Activated naive CD4-positive, alpha-beta T cell treated with anti-CD3 and anti-CD28 coated beads for 36 hours (primary cell): ENCODE results near the gene MIS18A. TPM values are rescaled to one million over a fixed set of nuclear protein-coding genes. Genes with fewer than 3 reads are reported as not detected.

Experiments used
- CTCF ChIA-PET: fragments of 350-600 bp; sonication (Branson Sonifier 250); formaldehyde crosslinking; loops from one replicate; lab custom pipeline; 2021; ENCODE audit warnings: antibody characterized with exemption; lab: Charles Lee
- DNase-seq: peaks from one replicate; pipeline ENCODE4 v3.0.0-alpha.2; 2020
- H3K27ac Mint-ChIP-seq: one replicate; pipeline ENCODE4 v1.8.0; 2021; ENCODE audit warnings: mild to moderate bottlenecking, mixed read lengths
- H3K27me3 Mint-ChIP-seq: one replicate; pipeline ENCODE4 v1.8.0; 2021; ENCODE audit warnings: low read depth, mixed read lengths
- H3K36me3 Mint-ChIP-seq: one replicate; pipeline ENCODE4 v1.8.0; 2021; ENCODE audit warnings: low read depth, mixed read lengths
- H3K4me1 Mint-ChIP-seq: one replicate; pipeline ENCODE4 v1.8.0; 2021; ENCODE audit warnings: low read depth, mixed read lengths
- H3K4me3 Mint-ChIP-seq: one replicate; pipeline ENCODE4 v1.8.0; 2021; ENCODE audit warnings: mild to moderate bottlenecking, moderate library complexity, mixed read lengths
- H3K9me3 Mint-ChIP-seq: one replicate; pipeline ENCODE4 v1.8.0; 2021; ENCODE audit warnings: mixed read lengths
- intact Hi-C: fragments of 100-400 bp; cut with micrococcal nuclease; formaldehyde crosslinking; loops from one replicate; pipeline ENCODE4 v1.15.1; 2023
- total RNA-seq, 2 experiments: library from RNA; stranded (reverse); gene quantifications; one replicate each; pipeline ENCODE4 v1.2.3, GENCODE V29; 2021

Gene MIS18A
- 10 to 100 TPM; 37.4 to 37.8 TPM for total RNA-seq

- CTCF ChIA-PET, result interaction anchor here (0.6 to 0.7 kb wide), 4 partner anchors 193 to 1673 kb away, joined by 3 to 5 read pairs (median 4); no protein-coding TSS in a partner anchor
- peak; percentile 98 for DNase-seq
These were observed at the start of gene MIS18A for GRCh38 chr21:32278518-32279376. MIS18A (minus strand) TSS chr21:32279049; CDS start chr21:32279014, 35 bp downstream.

GRCh38 chr21:32328595-32328994, 49.7 kb upstream of the MIS18A start:
- Mint-ChIP-seq H3K27ac (no peak overlapping the region), H3K4me3 (no peak overlapping the region), H3K4me1 (no peaks in the 10 kb centered on the region), H3K9me3 (no peaks in the 10 kb centered on the region), H3K36me3 (peaks cover 76% of the 10 kb centered on the region), H3K27me3 (no peaks in the 10 kb centered on the region)
- intact Hi-C loops, result no loop called here
- CTCF ChIA-PET, result no interaction called here
- no peak for DNase-seq

More at GRCh38 chr21:32278518-32279376, at the start of gene MIS18A:
- Mint-ChIP-seq H3K4me1 (peaks cover 17% of the 10 kb centered on the region), H3K36me3 (peaks cover 24% of the 10 kb centered on the region), H3K9me3 (no peaks in the 10 kb centered on the region), H3K27me3 (no peaks in the 10 kb centered on the region), H3K4me3 (peak within 1 kb of the TSS; percentile 100), H3K27ac (peak within 1 kb of the TSS; percentile 90)
- intact Hi-C loops, result loop anchor here (1.0 to 5.0 kb wide), 12 partner anchors 115 to 1146 kb away; partner anchors contain the start of genes CFAP298, EVA1C, SCAF4 and SOD1

GRCh38 chr21:32325706-32326105, 46.9 kb upstream of the MIS18A start:
- Mint-ChIP-seq H3K27ac (no peak overlapping the region), H3K36me3 (peaks cover 65% of the 10 kb centered on the region), H3K4me3 (no peak overlapping the region), H3K4me1 (no peaks in the 10 kb centered on the region), H3K27me3 (no peaks in the 10 kb centered on the region), H3K9me3 (no peaks in the 10 kb centered on the region)
- intact Hi-C loops, result no loop called here
- CTCF ChIA-PET, result no interaction called here
- no peak for DNase-seq

- H3K36me3 Mint-ChIP-seq, result peaks cover 52% of the 10 kb centered on the region
- CTCF ChIA-PET, result no interaction called here
- intact Hi-C loops, result no loop called here
- H3K27me3 Mint-ChIP-seq, result no peaks in the 10 kb centered on the region
- H3K4me1 Mint-ChIP-seq, result no peaks in the 10 kb centered on the region
- no peak overlapping the region for H3K27ac Mint-ChIP-seq
- no peaks in the 10 kb centered on the region for H3K9me3 Mint-ChIP-seq
- no peak overlapping the region for H3K4me3 Mint-ChIP-seq
- no peak for DNase-seq
These were observed 43.8 kb upstream of the MIS18A start for GRCh38 chr21:32322676-32323075.

GRCh38 chr21:32322103-32322502, 43.3 kb upstream of the MIS18A start:
- Mint-ChIP-seq H3K4me3 (no peak overlapping the region), H3K27ac (no peak overlapping the region), H3K36me3 (peaks cover 51% of the 10 kb centered on the region), H3K27me3 (no peaks in the 10 kb centered on the region), H3K9me3 (no peaks in the 10 kb centered on the region), H3K4me1 (no peaks in the 10 kb centered on the region)
- no peak for DNase-seq
- intact Hi-C loops, result no loop called here
- CTCF ChIA-PET, result no interaction called here

- no peak for DNase-seq
- Mint-ChIP-seq H3K27ac (no peak overlapping the region), H3K36me3 (peaks cover 46% of the 10 kb centered on the region), H3K4me3 (no peak overlapping the region), H3K4me1 (no peaks in the 10 kb centered on the region), H3K27me3 (no peaks in the 10 kb centered on the region), H3K9me3 (no peaks in the 10 kb centered on the region)
- intact Hi-C loops, result no loop called here
- CTCF ChIA-PET, result no interaction called here
These were observed 42.6 kb upstream of the MIS18A start for GRCh38 chr21:32321480-32321879.

- no peak overlapping the region for H3K27ac Mint-ChIP-seq
- intact Hi-C loops, result no loop called here
- H3K9me3 Mint-ChIP-seq, result no peaks in the 10 kb centered on the region
- no peaks in the 10 kb centered on the region for H3K4me1 Mint-ChIP-seq
- no peak overlapping the region for H3K4me3 Mint-ChIP-seq
- CTCF ChIA-PET, result no interaction called here
- peaks cover 43% of the 10 kb centered on the region for H3K36me3 Mint-ChIP-seq
- H3K27me3 Mint-ChIP-seq, result no peaks in the 10 kb centered on the region
- DNase-seq, result no peak
These were observed 41.9 kb upstream of the MIS18A start for GRCh38 chr21:32320726-32321125.

- H3K9me3 Mint-ChIP-seq, result no peaks in the 10 kb centered on the region
- CTCF ChIA-PET, result no interaction called here
- H3K4me1 Mint-ChIP-seq, result no peaks in the 10 kb centered on the region
- intact Hi-C loops, result no loop called here
- H3K27ac Mint-ChIP-seq, result no peak overlapping the region
- no peaks in the 10 kb centered on the region for H3K27me3 Mint-ChIP-seq
- H3K4me3 Mint-ChIP-seq, result no peak overlapping the region
- no peak for DNase-seq
- peaks cover 36% of the 10 kb centered on the region for H3K36me3 Mint-ChIP-seq
These were observed 41.2 kb upstream of the MIS18A start for GRCh38 chr21:32320059-32320458.

GRCh38 chr21:32319012-32319411, 40.2 kb upstream of the MIS18A start:
- no peaks in the 10 kb centered on the region for H3K4me1 Mint-ChIP-seq
- H3K27ac Mint-ChIP-seq, result no peak overlapping the region
- peaks cover 27% of the 10 kb centered on the region for H3K36me3 Mint-ChIP-seq
- no peak overlapping the region for H3K4me3 Mint-ChIP-seq
- CTCF ChIA-PET, result interaction anchor here (1.2 kb wide), 1 partner anchor 282 kb away, joined by 4 read pairs; no protein-coding TSS in a partner anchor
- DNase-seq, result no peak
- H3K9me3 Mint-ChIP-seq, result no peaks in the 10 kb centered on the region
- intact Hi-C loops, result no loop called here
- H3K27me3 Mint-ChIP-seq, result no peaks in the 10 kb centered on the region

- intact Hi-C loops, result no loop called here
- no peak for DNase-seq
- Mint-ChIP-seq H3K9me3 (no peaks in the 10 kb centered on the region), H3K27ac (no peak overlapping the region), H3K27me3 (no peaks in the 10 kb centered on the region), H3K4me3 (no peak overlapping the region), H3K4me1 (no peaks in the 10 kb centered on the region), H3K36me3 (peaks cover 25% of the 10 kb centered on the region)
- CTCF ChIA-PET, result no interaction called here
These were observed 38.9 kb upstream of the MIS18A start for GRCh38 chr21:32317726-32318125.

- CTCF ChIA-PET, result no interaction called here
- no peak for DNase-seq
- Mint-ChIP-seq H3K4me3 (no peak overlapping the region), H3K36me3 (peaks cover 31% of the 10 kb centered on the region), H3K27me3 (no peaks in the 10 kb centered on the region), H3K9me3 (no peaks in the 10 kb centered on the region), H3K4me1 (peaks cover under 1% of the 10 kb centered on the region), H3K27ac (no peak overlapping the region)
- intact Hi-C loops, result no loop called here
These were observed 37.7 kb upstream of the MIS18A start for GRCh38 chr21:32316361-32317215.

- Mint-ChIP-seq H3K4me1 (peaks cover 7% of the 10 kb centered on the region), H3K36me3 (peaks cover 38% of the 10 kb centered on the region), H3K27me3 (no peaks in the 10 kb centered on the region), H3K9me3 (no peaks in the 10 kb centered on the region), H3K27ac (no peak overlapping the region), H3K4me3 (no peak overlapping the region)
- intact Hi-C loops, result no loop called here
- CTCF ChIA-PET, result no interaction called here
- no peak for DNase-seq
These were observed 36.8 kb upstream of the MIS18A start for GRCh38 chr21:32315511-32316281.
